Calu3 (cell line): ENCODE results near the gene CEACAM7. TPM values are rescaled to one million over a fixed set of nuclear protein-coding genes. Genes with fewer than 3 reads are reported as not detected.

Experiments
- BruUV-seq: library from RNA; stranded (reverse); fragments of 400-500 nt; replicated peaks from 2 replicates; lab custom pipeline; 2021; lab: Mats Ljungman, UMichigan
- CTCF ChIA-PET: fragments of 300-600 bp; sonication (Branson Sonifier 250); formaldehyde crosslinking; loops from one replicate; lab custom pipeline; 2022; ENCODE audit warnings: antibody characterized with exemption; lab: Charles Lee
- DNase-seq: peaks from one replicate; pipeline ENCODE4 v3.0.0; 2022
- H3K27ac Mint-ChIP-seq: one replicate; pipeline ENCODE4 v1.8.0; 2022; ENCODE audit warnings: mixed read lengths; ENCODE audit not compliant: unreplicated experiment
- H3K27me3 Mint-ChIP-seq: one replicate; pipeline ENCODE4 v1.8.0; 2022; ENCODE audit warnings: mixed read lengths; ENCODE audit not compliant: unreplicated experiment
- H3K36me3 Mint-ChIP-seq: one replicate; pipeline ENCODE4 v1.8.0; 2022; ENCODE audit warnings: mild to moderate bottlenecking, moderate library complexity, mixed read lengths; ENCODE audit not compliant: insufficient read depth, unreplicated experiment
- H3K4me1 Mint-ChIP-seq: one replicate; pipeline ENCODE4 v1.8.0; 2022; ENCODE audit warnings: mild to moderate bottlenecking, low read depth, mixed read lengths; ENCODE audit not compliant: unreplicated experiment
- H3K4me3 Mint-ChIP-seq: one replicate; pipeline ENCODE4 v1.8.0; 2022; ENCODE audit warnings: mild to moderate bottlenecking, low read depth, moderate library complexity, mixed read lengths; ENCODE audit not compliant: unreplicated experiment
- H3K9me3 Mint-ChIP-seq: one replicate; pipeline ENCODE4 v1.8.0; 2022; ENCODE audit warnings: low read depth, mixed read lengths; ENCODE audit not compliant: unreplicated experiment
- intact Hi-C: fragments of 100-400 bp; cut with micrococcal nuclease; formaldehyde crosslinking; loops from one replicate; pipeline ENCODE4 v1.10.0; 2022; ENCODE audit not compliant: unreplicated experiment
- total RNA-seq: library from RNA; stranded (reverse); gene quantifications from 2 replicates; pipeline ENCODE4 v1.2.3, GENCODE V29; 2022
- TF ChIP-seq, protein P1 (sequence below): fragments of 200-600 bp; IDR thresholded peaks from one replicate; pipeline ENCODE4 v1.8.0; 2022; ENCODE audit warnings: antibody characterized with exemption; ENCODE audit not compliant: unreplicated experiment

Gene CEACAM7
- total RNA-seq, 1 experiment from 2014 or later: 5.9 TPM

- CTCF ChIA-PET: interaction anchor here (0.7 kb wide), 1 partner anchor 69 kb away, joined by 3 read pairs; no protein-coding TSS in a partner anchor
Measured at GRCh38 chr19:41637484-41637883, 50.6 kb downstream of the CEACAM7 start.

DNA sequence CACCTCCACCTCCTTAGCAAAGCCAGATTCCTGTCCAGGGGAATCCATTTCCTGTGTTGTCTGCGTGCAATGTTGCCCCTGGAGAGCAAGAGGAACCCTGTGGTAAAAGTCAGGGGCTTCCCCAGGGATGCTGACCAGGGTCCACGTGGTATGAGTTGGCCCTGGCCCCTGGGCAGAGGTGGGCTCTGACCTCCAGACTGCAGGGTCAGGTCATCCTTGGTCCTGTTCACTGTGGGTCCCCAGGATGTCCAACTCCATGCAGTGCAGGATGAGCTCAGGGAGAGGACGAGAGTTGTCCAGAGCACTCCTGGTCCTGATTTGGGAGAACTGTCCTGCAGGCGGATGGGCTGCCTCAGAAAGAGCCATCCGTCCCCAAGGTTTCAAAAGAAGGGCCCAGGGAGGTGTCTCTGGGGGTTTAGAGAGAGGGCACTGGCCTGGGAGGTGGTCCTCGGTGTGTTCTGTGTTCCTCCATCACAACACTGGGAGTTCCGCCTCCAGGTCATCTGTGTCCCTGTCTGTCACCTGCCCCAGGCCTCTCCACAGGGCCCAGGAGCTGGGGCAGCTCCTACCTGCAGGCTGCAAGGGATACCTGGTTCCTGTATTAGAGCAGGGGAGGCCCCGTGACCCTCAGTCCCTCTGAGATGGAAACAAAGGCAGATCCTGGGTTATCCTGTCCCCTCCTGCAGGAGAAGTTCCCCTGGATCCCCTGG is 59.9 kb downstream of the CEACAM7 start:
- H3K27ac Mint-ChIP-seq: no peak overlapping the region
- H3K27me3 Mint-ChIP-seq: peaks cover 83% of the 10 kb centered on the region
- DNase-seq: no peak
- H3K36me3 Mint-ChIP-seq: no peaks in the 10 kb centered on the region
- H3K4me3 Mint-ChIP-seq: no peak overlapping the region
- TF ChIP-seq, protein P1, sequence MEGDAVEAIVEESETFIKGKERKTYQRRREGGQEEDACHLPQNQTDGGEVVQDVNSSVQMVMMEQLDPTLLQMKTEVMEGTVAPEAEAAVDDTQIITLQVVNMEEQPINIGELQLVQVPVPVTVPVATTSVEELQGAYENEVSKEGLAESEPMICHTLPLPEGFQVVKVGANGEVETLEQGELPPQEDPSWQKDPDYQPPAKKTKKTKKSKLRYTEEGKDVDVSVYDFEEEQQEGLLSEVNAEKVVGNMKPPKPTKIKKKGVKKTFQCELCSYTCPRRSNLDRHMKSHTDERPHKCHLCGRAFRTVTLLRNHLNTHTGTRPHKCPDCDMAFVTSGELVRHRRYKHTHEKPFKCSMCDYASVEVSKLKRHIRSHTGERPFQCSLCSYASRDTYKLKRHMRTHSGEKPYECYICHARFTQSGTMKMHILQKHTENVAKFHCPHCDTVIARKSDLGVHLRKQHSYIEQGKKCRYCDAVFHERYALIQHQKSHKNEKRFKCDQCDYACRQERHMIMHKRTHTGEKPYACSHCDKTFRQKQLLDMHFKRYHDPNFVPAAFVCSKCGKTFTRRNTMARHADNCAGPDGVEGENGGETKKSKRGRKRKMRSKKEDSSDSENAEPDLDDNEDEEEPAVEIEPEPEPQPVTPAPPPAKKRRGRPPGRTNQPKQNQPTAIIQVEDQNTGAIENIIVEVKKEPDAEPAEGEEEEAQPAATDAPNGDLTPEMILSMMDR: no peak
- CTCF ChIA-PET: no interaction called here
- intact Hi-C loops: no loop called here
- no peaks in the 10 kb centered on the region for H3K4me1 Mint-ChIP-seq
- peaks cover 6% of the 10 kb centered on the region for H3K9me3 Mint-ChIP-seq
- BruUV-seq: no TSS peak

More at GRCh38 chr19:41637484-41637883, 50.6 kb downstream of the CEACAM7 start:
- intact Hi-C loops: no loop called here
- Mint-ChIP-seq H3K4me1 (no peaks in the 10 kb centered on the region), H3K9me3 (peaks cover 6% of the 10 kb centered on the region), H3K4me3 (no peak overlapping the region), H3K36me3 (no peaks in the 10 kb centered on the region), H3K27ac (no peak overlapping the region), H3K27me3 (peaks cover 98% of the 10 kb centered on the region)
- BruUV-seq: no TSS peak
- DNase-seq: no peak
- TF ChIP-seq, protein P1: no peak

- BruUV-seq: no TSS peak
- Mint-ChIP-seq H3K4me1 (no peaks in the 10 kb centered on the region), H3K9me3 (peaks cover 4% of the 10 kb centered on the region), H3K27me3 (peaks cover 89% of the 10 kb centered on the region), H3K27ac (no peak within 1 kb of the TSS), H3K36me3 (no peaks in the 10 kb centered on the region), H3K4me3 (no peak within 1 kb of the TSS)
- DNase-seq: no peak
- intact Hi-C loops: no loop called here
- CTCF ChIA-PET: interaction anchor here (0.8 kb wide), 1 partner anchor 257 kb away, joined by 6 read pairs; no protein-coding TSS in a partner anchor
- TF ChIP-seq, protein P1: no peak
Measured at GRCh38 chr19:41626877-41627276, 61.2 kb downstream of the CEACAM7 start, which contains the start of gene CEACAM4. Gene CEACAM4, minus strand, starts transcription at chr19:41627074. Its CDS starts 111 bp downstream, at chr19:41626963.

DNA sequence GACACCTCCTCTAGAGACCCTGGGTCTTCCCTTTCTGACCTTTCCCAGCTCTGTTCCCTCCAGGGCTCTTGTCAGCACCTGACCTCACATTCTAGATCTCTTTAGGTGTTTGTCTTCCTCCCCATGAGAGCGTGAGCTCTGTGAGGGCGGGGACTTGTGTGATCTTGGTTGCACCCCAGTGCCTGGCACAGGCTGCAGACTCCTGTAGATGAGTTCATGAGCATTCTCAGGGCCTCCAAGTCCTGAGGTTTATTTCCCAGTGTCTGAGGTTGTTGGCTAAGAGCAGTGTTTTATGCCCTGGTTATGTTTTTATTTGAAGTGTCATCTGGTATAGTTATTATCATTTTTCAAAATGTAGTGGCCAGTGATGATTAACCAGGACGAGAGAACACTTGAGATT is 61.8 kb downstream of the CEACAM7 start:
- H3K27me3 Mint-ChIP-seq: peaks cover 95% of the 10 kb centered on the region

More for the DNA sequence above, 61.8 kb downstream of the CEACAM7 start:
- TF ChIP-seq, protein P1: no peak
- no peak overlapping the region for H3K4me3 Mint-ChIP-seq
- BruUV-seq: no TSS peak
- no peak overlapping the region for H3K27ac Mint-ChIP-seq
- DNase-seq: no peak
- H3K36me3 Mint-ChIP-seq: no peaks in the 10 kb centered on the region
- H3K9me3 Mint-ChIP-seq: peaks cover 4% of the 10 kb centered on the region
- no peaks in the 10 kb centered on the region for H3K4me1 Mint-ChIP-seq
- CTCF ChIA-PET: interaction anchor here (0.8 kb wide), 1 partner anchor 258 kb away, joined by 6 read pairs; no protein-coding TSS in a partner anchor
- intact Hi-C loops: no loop called here
